OCI-LY7 (cell line): ENCODE results near the gene STAC3. TPM values are rescaled to one million over a fixed set of nuclear protein-coding genes. Genes with fewer than 3 reads are reported as not detected.

Source experiments
- BruUV-seq: library from RNA; stranded (reverse); fragments of 400-500 nt; replicated peaks from 2 replicates; lab custom pipeline; 2021; lab: Mats Ljungman, UMichigan
- CTCF ChIA-PET: fragments of 300-600 bp; sonication (Branson Sonifier 250); formaldehyde crosslinking; loops from one replicate; lab custom pipeline; 2022; ENCODE audit warnings: antibody characterized with exemption; ENCODE audit not compliant: unreplicated experiment; lab: Charles Lee
- POLR2A ChIA-PET: fragments of 300-600 bp; sonication (Branson Sonifier 250); formaldehyde crosslinking; loops from one replicate; lab custom pipeline; 2022; ENCODE audit warnings: antibody characterized with exemption; lab: Charles Lee
- DNase-seq: peaks from one replicate; pipeline ENCODE4 v3.0.0-alpha.2; 2015; ENCODE audit warnings: low spot score
- H2AFZ ChIP-seq: fragments of 200-600 bp; sonication (generic), shearing (Covaris generic); 2 replicates; pipeline ENCODE4 v1.6.1; 2014; ENCODE audit warnings: mild to moderate bottlenecking, antibody characterized with exemption, low read length, moderate library complexity
- H3K27ac ChIP-seq: fragments of 200-600 bp; sonication (generic); 2 replicates; pipeline ENCODE4 v1.5.1; 2014; ENCODE audit warnings: mixed run types, low read depth, mild to moderate bottlenecking, moderate library complexity, low read length, inconsistent platforms; ENCODE audit not compliant: poor library complexity, severe bottlenecking
- H3K36me3 ChIP-seq: fragments of 200-600 bp; sonication (generic); 2 replicates; pipeline ENCODE4 v1.6.1; 2014; ENCODE audit warnings: mild to moderate bottlenecking, antibody characterized with exemption, low read length, moderate library complexity, mixed read lengths; ENCODE audit not compliant: insufficient read depth
- H3K4me1 ChIP-seq: fragments of 200-600 bp; sonication (generic); 2 replicates; pipeline ENCODE4 v1.5.1; 2014; ENCODE audit warnings: mild to moderate bottlenecking, low read length; ENCODE audit not compliant: insufficient read depth, poor library complexity, severe bottlenecking
- H3K4me2 ChIP-seq: fragments of 200-600 bp; sonication (generic); 2 replicates; pipeline ENCODE4 v1.6.1; 2014; ENCODE audit warnings: mild to moderate bottlenecking, low read length
- H3K4me3 ChIP-seq: fragments of 200-600 bp; sonication (generic); 2 replicates; pipeline ENCODE4 v1.5.1; 2014; ENCODE audit warnings: mild to moderate bottlenecking, low read depth, low read length; ENCODE audit not compliant: poor library complexity, severe bottlenecking
- H3K79me2 ChIP-seq: fragments of 200-600 bp; sonication (generic); 2 replicates; pipeline ENCODE4 v1.6.1; 2016; ENCODE audit warnings: low read depth, mild to moderate bottlenecking, low read length, moderate library complexity, mixed read lengths; ENCODE audit not compliant: insufficient read depth
- H3K9me2 ChIP-seq: fragments of 200-600 bp; sonication (generic); 2 replicates; pipeline ENCODE4 v1.6.1; 2016; ENCODE audit warnings: mild to moderate bottlenecking, low read length, mixed read lengths; ENCODE audit not compliant: insufficient read depth
- H3K9me3 ChIP-seq: fragments of 200-600 bp; sonication (generic); 2 replicates; pipeline ENCODE4 v1.6.1; 2014; ENCODE audit warnings: mild to moderate bottlenecking, mixed run types, low read length, mixed read lengths
- H4K20me1 ChIP-seq: fragments of 200-600 bp; sonication (generic); 2 replicates; pipeline ENCODE4 v1.6.1; 2014; ENCODE audit warnings: mild to moderate bottlenecking, antibody characterized with exemption, low read length, moderate library complexity, mixed read lengths; ENCODE audit not compliant: insufficient read depth
- EZH2phosphoT487 ChIP-seq: fragments of 200-600 bp; sonication (generic); IDR thresholded peaks from 2 replicates; pipeline ENCODE4 v1.6.1; 2018; ENCODE audit warnings: low read depth, borderline replicate concordance, mild to moderate bottlenecking, mixed run types, antibody characterized with exemption, low read length, moderate library complexity, mixed read lengths
- intact Hi-C: fragments of 100-400 bp; cut with micrococcal nuclease; formaldehyde crosslinking; loops from one replicate; pipeline ENCODE4 v1.10.0; 2022; ENCODE audit not compliant: unreplicated experiment
- total RNA-seq, 2 experiments: library from RNA; depleted of rRNA in 1 of 2; stranded (reverse); fragments of >200 nt in 1 of 2; shearing (Covaris generic) in 1 of 2; gene quantifications; 2 replicates each; pipeline ENCODE4 v1.2.3, GENCODE V29; 2014 to 2022
- TF ChIP-seq, protein P1 (sequence below): fragments of 200-600 bp; sonication (generic); conservative IDR thresholded peaks from 2 replicates; pipeline ENCODE4 v1.5.1; 2014; ENCODE audit warnings: mild to moderate bottlenecking, antibody characterized with exemption, low read length, moderate library complexity, mixed read lengths

Gene STAC3
- total RNA-seq, 2 experiments from 2014 or later = 1.4 to 6.8 TPM

DNA sequence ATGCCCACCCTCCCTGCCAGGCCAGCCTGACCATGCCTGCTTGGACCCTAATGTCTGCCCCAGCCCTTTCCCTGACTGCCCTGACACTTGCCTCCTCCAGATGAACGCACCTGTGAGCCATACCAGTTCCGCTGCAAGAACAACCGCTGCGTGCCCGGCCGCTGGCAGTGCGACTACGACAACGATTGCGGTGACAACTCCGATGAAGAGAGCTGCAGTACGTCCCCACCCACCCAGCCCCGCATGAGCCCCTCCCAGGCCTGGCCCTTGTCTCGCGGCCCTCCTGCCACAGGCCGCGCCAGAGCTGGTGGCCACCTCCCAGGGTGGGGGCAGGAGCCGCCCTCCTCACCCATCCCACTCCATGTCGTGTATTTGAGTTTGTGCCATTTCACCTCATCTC lies 48.7 kb downstream of the STAC3 start:
- no peak overlapping the region for H3K4me2 ChIP-seq

DNA sequence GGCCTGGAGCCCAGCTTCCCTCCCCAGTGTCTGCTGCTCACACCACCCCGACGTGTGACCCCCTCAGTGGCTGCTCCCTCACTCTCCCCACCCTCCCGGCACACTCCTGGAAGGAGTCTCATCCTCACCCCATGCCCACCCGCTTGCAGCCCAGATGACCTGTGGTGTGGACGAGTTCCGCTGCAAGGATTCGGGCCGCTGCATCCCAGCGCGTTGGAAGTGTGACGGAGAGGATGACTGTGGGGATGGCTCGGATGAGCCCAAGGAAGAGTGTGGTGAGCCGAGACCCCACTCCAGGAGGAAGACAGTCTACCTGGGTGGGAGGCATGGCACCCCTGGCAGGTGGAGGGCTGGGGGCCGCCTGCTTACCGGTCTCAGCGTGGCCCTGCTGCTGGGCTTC lies 49.4 kb downstream of the STAC3 start:
- Histone ChIP-seq H3K79me2 (no peaks in the 10 kb centered on the region), H2AFZ (no peak overlapping the region), H3K36me3 (no peaks in the 10 kb centered on the region), H3K9me2 (no peaks in the 10 kb centered on the region), H3K27ac (no peak overlapping the region), H3K9me3 (no peaks in the 10 kb centered on the region), H4K20me1 (no peaks in the 10 kb centered on the region), H3K4me3 (no peak overlapping the region), H3K4me1 (no peaks in the 10 kb centered on the region), H3K4me2 (no peak overlapping the region)
- intact Hi-C loops = no loop called here
- ChIA-PET CTCF (no interaction called here), POLR2A (no interaction called here)
- no TSS peak for BruUV-seq
- DNase-seq = no peak
- TF ChIP-seq, protein P1, sequence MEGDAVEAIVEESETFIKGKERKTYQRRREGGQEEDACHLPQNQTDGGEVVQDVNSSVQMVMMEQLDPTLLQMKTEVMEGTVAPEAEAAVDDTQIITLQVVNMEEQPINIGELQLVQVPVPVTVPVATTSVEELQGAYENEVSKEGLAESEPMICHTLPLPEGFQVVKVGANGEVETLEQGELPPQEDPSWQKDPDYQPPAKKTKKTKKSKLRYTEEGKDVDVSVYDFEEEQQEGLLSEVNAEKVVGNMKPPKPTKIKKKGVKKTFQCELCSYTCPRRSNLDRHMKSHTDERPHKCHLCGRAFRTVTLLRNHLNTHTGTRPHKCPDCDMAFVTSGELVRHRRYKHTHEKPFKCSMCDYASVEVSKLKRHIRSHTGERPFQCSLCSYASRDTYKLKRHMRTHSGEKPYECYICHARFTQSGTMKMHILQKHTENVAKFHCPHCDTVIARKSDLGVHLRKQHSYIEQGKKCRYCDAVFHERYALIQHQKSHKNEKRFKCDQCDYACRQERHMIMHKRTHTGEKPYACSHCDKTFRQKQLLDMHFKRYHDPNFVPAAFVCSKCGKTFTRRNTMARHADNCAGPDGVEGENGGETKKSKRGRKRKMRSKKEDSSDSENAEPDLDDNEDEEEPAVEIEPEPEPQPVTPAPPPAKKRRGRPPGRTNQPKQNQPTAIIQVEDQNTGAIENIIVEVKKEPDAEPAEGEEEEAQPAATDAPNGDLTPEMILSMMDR = no peak
- TF ChIP-seq EZH2phosphoT487 = no peak

More for the DNA sequence above, 48.7 kb downstream of the STAC3 start:
- no peak for DNase-seq
- Histone ChIP-seq H3K79me2 (no peaks in the 10 kb centered on the region), H3K9me2 (no peaks in the 10 kb centered on the region), H3K36me3 (no peaks in the 10 kb centered on the region), H3K4me3 (no peak overlapping the region), H3K4me1 (no peaks in the 10 kb centered on the region), H3K27ac (no peak overlapping the region), H3K9me3 (no peaks in the 10 kb centered on the region), H4K20me1 (no peaks in the 10 kb centered on the region), H2AFZ (no peak overlapping the region)
- CTCF ChIA-PET = no interaction called here
- intact Hi-C loops = no loop called here
- POLR2A ChIA-PET = no interaction called here
- TF ChIP-seq, protein P1 = no peak
- TF ChIP-seq EZH2phosphoT487 = no peak
- no TSS peak for BruUV-seq

DNA sequence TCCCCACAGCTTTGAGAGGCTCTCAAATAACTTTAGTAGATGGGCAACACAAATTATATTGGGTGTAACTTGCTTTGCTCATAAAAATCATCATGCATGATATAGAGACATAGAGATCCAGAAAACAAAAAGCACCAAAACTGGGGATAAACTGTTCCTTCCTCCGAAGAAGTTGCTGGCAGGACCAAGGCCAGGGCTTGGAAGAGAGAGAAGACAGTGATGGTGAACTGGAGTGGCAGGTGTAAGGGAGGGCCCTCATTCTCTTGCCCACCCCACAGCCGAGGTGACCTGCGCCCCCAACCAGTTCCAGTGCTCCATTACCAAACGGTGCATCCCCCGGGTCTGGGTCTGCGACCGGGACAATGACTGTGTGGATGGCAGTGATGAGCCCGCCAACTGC lies 49.8 kb downstream of the STAC3 start:
- CTCF ChIA-PET = no interaction called here
- TF ChIP-seq, protein P1 = no peak
- no peak for TF ChIP-seq EZH2phosphoT487
- no peaks in the 10 kb centered on the region for H4K20me1 ChIP-seq
- H3K9me2 ChIP-seq = no peaks in the 10 kb centered on the region
- DNase-seq = no peak
- no peaks in the 10 kb centered on the region for H3K79me2 ChIP-seq
- no peak overlapping the region for H3K4me2 ChIP-seq
- no peak overlapping the region for H3K4me3 ChIP-seq
- no peaks in the 10 kb centered on the region for H3K9me3 ChIP-seq
- no peak overlapping the region for H3K27ac ChIP-seq
- no peak overlapping the region for H2AFZ ChIP-seq
- POLR2A ChIA-PET = no interaction called here
- BruUV-seq = no TSS peak
- intact Hi-C loops = no loop called here
- H3K4me1 ChIP-seq = no peaks in the 10 kb centered on the region
- no peaks in the 10 kb centered on the region for H3K36me3 ChIP-seq
